ENCODE results near the gene PRR32.
"Not testable (repeated sequence)": the region's sequence is repeated elsewhere in the genome, so short reads cannot be mapped to it uniquely, and the experiment has no call there.

Gene PRR32

GRCh38 chrX:126819429-126819828 lies at the start of gene PRR32:
PRR32 (plus strand) TSS chrX:126819729; CDS start chrX:126819844, 115 bp downstream.
- no peak for DNase-seq

GRCh38 chrX:126770179-126770578 lies 49.4 kb upstream of the PRR32 start:
- peak in 1 of 2 donors; percentile 20 for DNase-seq

DNA sequence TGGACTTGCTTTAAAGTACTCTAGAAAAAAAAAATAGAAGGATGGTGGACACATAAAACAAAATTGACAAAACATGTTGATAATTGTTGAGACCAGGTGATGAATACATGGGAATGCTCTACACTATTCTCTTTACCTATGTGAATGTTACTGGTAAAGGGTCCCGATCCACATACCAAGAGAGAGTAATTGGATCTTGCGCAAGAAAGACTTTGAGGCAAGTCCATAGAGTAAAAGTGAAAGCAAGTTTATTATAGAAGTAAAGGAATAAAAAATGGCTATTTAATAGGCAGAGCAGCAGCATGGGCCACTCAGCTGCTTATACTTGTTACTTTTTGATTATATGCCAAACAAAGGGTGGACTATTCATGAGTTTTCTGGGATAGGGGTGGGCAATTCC lies 34.0 kb upstream of the PRR32 start:
- DNase-seq = no peak

- no peak for DNase-seq
Observed at GRCh38 chrX:126799059-126799458, 20.5 kb upstream of the PRR32 start.

- not testable (repeated sequence) for DNase-seq
Observed at GRCh38 chrX:126806784-126807183, 12.7 kb upstream of the PRR32 start.

DNA sequence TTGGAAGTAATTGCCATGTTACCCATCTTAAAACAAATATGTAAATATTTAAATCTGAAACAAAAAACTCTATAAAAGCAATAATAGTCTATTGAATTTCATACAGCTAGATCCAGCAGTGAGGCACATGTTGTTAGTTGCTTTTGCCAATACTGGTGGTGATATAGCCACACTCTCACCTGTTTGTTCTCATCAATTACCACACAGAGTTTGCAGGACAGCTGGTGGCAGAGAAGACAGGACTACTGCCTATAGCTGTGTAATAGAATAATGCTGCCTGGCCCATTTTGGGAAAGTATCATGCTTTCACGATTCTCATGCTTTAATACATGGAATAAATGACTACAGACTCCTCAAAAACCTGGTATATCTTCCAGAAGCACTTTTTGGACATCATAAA lies 3.7 kb upstream of the PRR32 start:
- DNase-seq = no peak

DNA sequence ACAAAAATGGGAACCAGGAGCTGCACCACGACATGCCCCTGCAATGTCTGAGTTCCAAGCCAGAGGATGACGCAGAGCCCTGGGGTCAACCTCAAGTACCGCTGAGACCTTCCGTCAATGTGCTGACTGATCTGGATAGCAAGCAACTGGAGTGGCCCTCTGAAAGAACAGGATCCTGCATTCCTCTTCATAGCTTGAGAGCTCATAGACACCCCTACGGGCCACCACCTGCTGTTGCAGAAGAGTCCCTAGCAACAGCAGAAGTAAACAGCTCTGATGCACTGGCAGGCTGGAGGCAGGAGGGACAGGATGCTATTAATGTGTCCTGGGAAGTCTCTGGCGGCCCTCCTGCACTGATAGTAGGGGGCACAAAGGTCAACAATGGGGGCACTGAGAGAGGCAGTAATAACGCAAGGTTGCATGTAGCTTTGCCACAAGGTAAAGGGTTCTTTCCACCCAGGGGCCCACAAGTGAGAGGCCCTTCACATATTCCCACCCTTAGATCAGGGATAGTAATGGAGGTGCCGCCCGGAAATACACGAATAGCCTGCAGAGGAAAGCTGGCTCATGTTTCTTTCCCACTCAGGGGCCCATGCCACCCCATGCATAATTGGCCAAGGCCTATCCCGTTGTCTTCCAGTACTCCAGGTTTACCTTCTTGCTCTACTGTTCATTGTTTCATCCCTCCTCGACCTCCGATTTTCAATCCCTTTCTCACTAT lies 1.3 kb downstream of the PRR32 start:
- no peak for DNase-seq

DNA sequence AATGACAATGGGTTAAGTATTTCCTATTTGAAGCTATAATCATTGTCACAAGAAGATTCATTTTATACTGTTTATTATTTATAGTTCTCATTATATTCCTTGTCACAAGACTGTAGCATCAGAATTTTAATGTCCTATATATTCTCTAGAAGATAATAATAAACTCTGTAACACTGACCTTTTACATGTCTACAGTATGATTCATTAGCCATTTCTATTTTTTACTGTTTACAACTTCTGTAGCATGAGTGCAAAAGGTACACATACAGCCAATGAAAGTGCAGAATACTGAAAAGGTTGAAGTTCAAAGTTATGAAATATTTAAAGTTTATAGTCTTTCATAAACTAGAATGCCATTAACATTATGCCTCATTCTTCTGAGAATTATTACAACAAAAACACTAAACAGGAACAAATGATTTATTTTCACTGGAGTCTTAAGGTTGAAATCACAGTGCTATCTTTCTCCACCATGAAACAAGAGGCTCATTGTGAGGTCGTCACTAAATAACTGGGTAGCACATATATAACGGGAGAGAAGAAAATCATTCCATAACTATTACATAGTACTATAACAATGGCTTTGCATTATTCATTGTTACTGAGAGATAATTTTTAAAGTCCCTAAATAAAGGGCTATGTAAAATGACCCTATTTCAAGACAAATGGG lies 4.9 kb downstream of the PRR32 start:
- no peak for DNase-seq

- no peak for DNase-seq
Observed at GRCh38 chrX:126825566-126826193, 6.2 kb downstream of the PRR32 start.

- no peak for DNase-seq
Observed at GRCh38 chrX:126836186-126836585, 16.7 kb downstream of the PRR32 start.

GRCh38 chrX:126847143-126847542 lies 27.6 kb downstream of the PRR32 start:
- DNase-seq = no peak

- DNase-seq = no peak
Observed at GRCh38 chrX:126855839-126856524, 36.5 kb downstream of the PRR32 start.

Measured in inflammatory macrophage treated with lipopolysaccharide for 1 hour (primary cell).